ENCODE measurements around the gene GPC3. TPM values are rescaled to one million over a fixed set of nuclear protein-coding genes. Genes with fewer than 3 reads are reported as not detected.

Gene GPC3
- total RNA-seq, 4 donors from 2014 or later = 0.82 to 4.9 (median 1.8) TPM

DNA sequence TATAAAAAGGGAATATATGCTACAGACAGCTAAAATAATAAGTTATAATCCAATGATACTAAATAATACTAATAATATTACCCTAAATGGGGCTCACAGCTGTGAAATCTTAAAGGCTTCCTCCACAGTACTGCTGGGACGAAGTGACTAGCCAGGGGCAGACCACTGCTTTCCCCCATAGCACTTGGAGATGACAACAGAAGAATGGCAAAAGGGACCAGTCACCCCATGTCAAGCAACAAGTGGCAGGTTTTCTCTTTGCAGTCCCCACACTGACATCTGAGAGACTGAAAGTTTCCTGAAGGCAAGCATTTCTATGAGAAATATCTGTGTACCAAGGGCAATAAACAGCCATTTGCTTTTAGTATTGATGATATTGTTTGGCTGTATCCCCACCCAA, 396.6 kb downstream of the GPC3 start:
- Histone ChIP-seq H3K4me1 (no peaks in the 10 kb centered on the region), H3K27me3 (no peaks in the 10 kb centered on the region), H3K27ac (no peak overlapping the region), H3K36me3 (no peaks in the 10 kb centered on the region), H3K4me3 (no peak overlapping the region), H3K9me3 (no peaks in the 10 kb centered on the region)
- 48% methylated on average over 1 of the region's 1 CpG; no CpG with 5 or more reads in 1 of the 2 donors for WGBS, 2 donors (ENCODE audit: low coverage in 1 of 2)
- in situ Hi-C loops (cut with MboI; ENCODE audit: low pct_ligation_motif_present in 1 of 4, low pct_unique_long_range_greater_than_20kb in 1 of 4, low sequenced_read_pairs in 3 of 4) (no loop called here), intact Hi-C loops (cut with DNase I; ENCODE audit: low total_unique reads) (no loop called here)
- DNase-seq = no peak
- TF ChIP-seq POLR2AphosphoS5 (IDR thresholded peaks at IDR 0.05) (no peak), EP300 (IDR thresholded peaks at IDR 0.05; ENCODE audit: low read depth) (no peak), POLR2A (IDR thresholded peaks at IDR 0.05) (no peak)
- TF ChIP-seq, protein P1, sequence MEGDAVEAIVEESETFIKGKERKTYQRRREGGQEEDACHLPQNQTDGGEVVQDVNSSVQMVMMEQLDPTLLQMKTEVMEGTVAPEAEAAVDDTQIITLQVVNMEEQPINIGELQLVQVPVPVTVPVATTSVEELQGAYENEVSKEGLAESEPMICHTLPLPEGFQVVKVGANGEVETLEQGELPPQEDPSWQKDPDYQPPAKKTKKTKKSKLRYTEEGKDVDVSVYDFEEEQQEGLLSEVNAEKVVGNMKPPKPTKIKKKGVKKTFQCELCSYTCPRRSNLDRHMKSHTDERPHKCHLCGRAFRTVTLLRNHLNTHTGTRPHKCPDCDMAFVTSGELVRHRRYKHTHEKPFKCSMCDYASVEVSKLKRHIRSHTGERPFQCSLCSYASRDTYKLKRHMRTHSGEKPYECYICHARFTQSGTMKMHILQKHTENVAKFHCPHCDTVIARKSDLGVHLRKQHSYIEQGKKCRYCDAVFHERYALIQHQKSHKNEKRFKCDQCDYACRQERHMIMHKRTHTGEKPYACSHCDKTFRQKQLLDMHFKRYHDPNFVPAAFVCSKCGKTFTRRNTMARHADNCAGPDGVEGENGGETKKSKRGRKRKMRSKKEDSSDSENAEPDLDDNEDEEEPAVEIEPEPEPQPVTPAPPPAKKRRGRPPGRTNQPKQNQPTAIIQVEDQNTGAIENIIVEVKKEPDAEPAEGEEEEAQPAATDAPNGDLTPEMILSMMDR (IDR thresholded peaks at IDR 0.05) = no peak

- DNase-seq = no peak
- Histone ChIP-seq H3K4me3 (no peak overlapping the region), H3K27me3 (no peaks in the 10 kb centered on the region), H3K36me3 (no peaks in the 10 kb centered on the region), H3K4me1 (no peaks in the 10 kb centered on the region), H3K9me3 (no peaks in the 10 kb centered on the region), H3K27ac (no peak overlapping the region)
- TF ChIP-seq POLR2AphosphoS5 (IDR thresholded peaks at IDR 0.05) = no peak
- TF ChIP-seq, protein P1 (IDR thresholded peaks at IDR 0.05) = no peak
- no peak for TF ChIP-seq POLR2A (IDR thresholded peaks at IDR 0.05)
- intact Hi-C loops (cut with DNase I; ENCODE audit: low total_unique reads) = no loop called here
- in situ Hi-C loops (cut with MboI; ENCODE audit: low pct_ligation_motif_present in 1 of 4, low pct_unique_long_range_greater_than_20kb in 1 of 4, low sequenced_read_pairs in 3 of 4) = no loop called here
- WGBS, 2 donors (ENCODE audit: low coverage in 1 of 2) = 73% methylated on average over 4 of the region's 4 CpGs; no CpG with 5 or more reads in 1 of the 2 donors
Measured at GRCh38 chrX:133587818-133588217, 397.6 kb downstream of the GPC3 start.

- intact Hi-C loops (cut with DNase I; ENCODE audit: low total_unique reads) (no loop called here), in situ Hi-C loops (cut with MboI; ENCODE audit: low pct_ligation_motif_present in 1 of 4, low pct_unique_long_range_greater_than_20kb in 1 of 4, low sequenced_read_pairs in 3 of 4) (no loop called here)
- no peaks in the 10 kb centered on the region for H3K9me3 ChIP-seq
- H3K36me3 ChIP-seq = no peaks in the 10 kb centered on the region
- no peak overlapping the region for H3K27ac ChIP-seq
- H3K4me1 ChIP-seq = no peaks in the 10 kb centered on the region
- H3K27me3 ChIP-seq = no peaks in the 10 kb centered on the region
- 69% methylated on average over 4 of the region's 4 CpGs; no CpG with 5 or more reads in 1 of the 2 donors for WGBS, 2 donors (ENCODE audit: low coverage in 1 of 2)
- H3K4me3 ChIP-seq = no peak overlapping the region
- no peak for TF ChIP-seq POLR2AphosphoS5 (IDR thresholded peaks at IDR 0.05)
- TF ChIP-seq, protein P1 (IDR thresholded peaks at IDR 0.05) = no peak
- TF ChIP-seq POLR2A (IDR thresholded peaks at IDR 0.05) = no peak
- no peak for TF ChIP-seq EP300 (IDR thresholded peaks at IDR 0.05; ENCODE audit: low read depth)
- no peak for DNase-seq
Measured at GRCh38 chrX:133587071-133587470, 398.3 kb downstream of the GPC3 start.

DNA sequence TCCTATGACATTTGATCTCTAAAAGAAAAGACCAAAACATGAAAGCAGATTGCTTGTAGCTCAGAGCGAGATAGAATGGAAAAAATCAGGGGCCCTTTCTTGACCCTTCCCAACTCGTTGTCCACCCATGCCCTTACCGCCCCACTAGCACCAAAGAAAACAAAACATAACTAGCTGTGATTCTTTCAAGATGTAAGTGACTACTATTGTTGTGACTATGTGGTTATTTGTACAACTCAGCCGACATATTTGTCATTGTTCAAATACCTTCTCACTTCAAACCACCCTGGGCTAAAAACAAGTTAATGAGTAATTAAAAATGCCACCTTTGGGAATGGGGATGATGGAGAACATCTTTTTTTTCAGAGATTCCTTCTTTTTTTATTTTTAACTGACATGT, 399.0 kb downstream of the GPC3 start:
- intact Hi-C loops (cut with DNase I; ENCODE audit: low total_unique reads) (no loop called here), in situ Hi-C loops (cut with MboI; ENCODE audit: low pct_ligation_motif_present in 1 of 4, low pct_unique_long_range_greater_than_20kb in 1 of 4, low sequenced_read_pairs in 3 of 4) (no loop called here)
- DNase-seq = no peak
- no peaks in the 10 kb centered on the region for H3K9me3 ChIP-seq
- TF ChIP-seq EP300 (IDR thresholded peaks at IDR 0.05; ENCODE audit: low read depth) (no peak), POLR2A (IDR thresholded peaks at IDR 0.05) (no peak)
- H3K4me3 ChIP-seq = no peak overlapping the region
- no peaks in the 10 kb centered on the region for H3K36me3 ChIP-seq
- H3K4me1 ChIP-seq = no peaks in the 10 kb centered on the region
- 73% methylated on average over 4 of the region's 4 CpGs; no CpG with 5 or more reads in 1 of the 2 donors for WGBS, 2 donors (ENCODE audit: low coverage in 1 of 2)
- H3K27me3 ChIP-seq = no peaks in the 10 kb centered on the region
- no peak overlapping the region for H3K27ac ChIP-seq

DNA sequence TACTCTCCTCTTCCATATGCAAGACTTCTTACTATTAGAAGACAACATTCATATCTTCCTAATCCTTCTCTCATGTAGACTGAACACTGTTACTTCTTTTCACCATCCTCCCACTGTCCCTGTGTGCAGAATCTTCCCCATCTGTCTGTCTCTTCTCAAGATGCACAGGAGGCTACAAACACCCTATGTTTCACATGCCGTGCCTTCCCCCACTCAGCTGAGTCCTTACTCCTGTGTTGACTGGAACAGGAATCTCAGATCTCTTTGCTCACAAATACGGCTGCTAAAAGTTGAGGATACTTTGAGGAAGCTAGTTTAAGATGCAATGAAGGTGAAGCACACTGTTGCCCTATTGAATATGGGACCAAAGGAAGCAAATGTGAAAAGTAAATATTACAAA, 401.6 kb downstream of the GPC3 start:
- Histone ChIP-seq H3K27me3 (no peaks in the 10 kb centered on the region), H3K36me3 (no peaks in the 10 kb centered on the region), H3K4me1 (no peaks in the 10 kb centered on the region), H3K27ac (no peak overlapping the region), H3K9me3 (no peaks in the 10 kb centered on the region), H3K4me3 (no peak overlapping the region)
- TF ChIP-seq, protein P1 (IDR thresholded peaks at IDR 0.05) = no peak
- TF ChIP-seq POLR2A (IDR thresholded peaks at IDR 0.05) (no peak), POLR2AphosphoS5 (IDR thresholded peaks at IDR 0.05) (no peak), EP300 (IDR thresholded peaks at IDR 0.05; ENCODE audit: low read depth) (no peak)
- 78% methylated on average over 2 of the region's 2 CpGs; no CpG with 5 or more reads in 1 of the 2 donors for WGBS, 2 donors (ENCODE audit: low coverage in 1 of 2)
- intact Hi-C loops (cut with DNase I; ENCODE audit: low total_unique reads) (no loop called here), in situ Hi-C loops (cut with MboI; ENCODE audit: low pct_ligation_motif_present in 1 of 4, low pct_unique_long_range_greater_than_20kb in 1 of 4, low sequenced_read_pairs in 3 of 4) (no loop called here)
- no peak for DNase-seq
